ENCODE data around the gene TEAD1. TPM values are rescaled to one million over a fixed set of nuclear protein-coding genes. Genes with fewer than 3 reads are reported as not detected.

TEAD1 gene
- total and polyA plus RNA-seq, 2 donors (not counting 3 experiments of a cell fraction or from before 2014, with no cell fraction given) = 15.3 to 49.0 TPM

DNA sequence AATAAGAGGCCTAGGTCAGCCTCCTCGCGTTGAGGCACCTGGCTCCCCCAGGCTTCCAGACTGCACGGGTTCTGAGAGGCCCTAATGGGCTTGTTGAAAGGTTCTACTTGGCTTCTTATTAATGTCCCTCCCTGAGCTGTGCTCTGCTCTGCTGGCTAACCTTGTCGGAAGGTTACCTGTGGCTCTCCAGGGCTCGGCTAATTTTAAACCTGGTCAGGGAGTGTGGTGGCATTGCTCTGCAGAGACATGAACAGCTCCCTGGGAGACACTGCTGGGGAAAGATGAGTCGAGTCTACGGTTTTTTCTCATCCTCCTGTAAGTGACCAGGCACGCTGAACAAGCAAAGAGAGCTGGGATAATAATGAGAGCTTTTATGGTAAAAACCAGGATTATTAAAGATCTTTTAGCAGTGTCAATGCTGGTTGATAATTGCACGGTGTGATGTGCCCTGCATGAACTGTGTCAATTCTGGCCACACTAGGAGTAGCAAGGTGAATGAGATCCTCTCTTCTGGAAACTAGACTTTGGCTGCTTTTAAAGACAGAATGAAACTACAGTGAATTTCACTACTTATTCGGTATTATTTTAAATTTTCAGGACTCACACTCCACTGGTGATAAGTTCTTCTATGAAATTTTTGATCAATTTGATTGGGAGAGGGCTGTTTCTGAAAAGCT, 70.7 kb downstream of the TEAD1 start:
- DNase-seq (ENCODE audit: low read depth, low spot score) = no peak

More for the DNA sequence above, 70.7 kb downstream of the TEAD1 start:
- Histone ChIP-seq H3K27me3 (ENCODE audit: control insufficient read depth in 2 of 2, insufficient read depth in 2 of 2, low read length in 2 of 2) (no peaks in the 10 kb centered on the region), H3K9ac (replicated peaks; ENCODE audit: extremely low read depth, insufficient read depth, low read length) (no peak overlapping the region), H3K4me1 (ENCODE audit: control insufficient read depth, extremely low read depth, insufficient read depth, low read length) (no peaks in the 10 kb centered on the region), H3K9me1 (replicated peaks; ENCODE audit: control insufficient read depth, extremely low read depth, insufficient read depth, low read length) (no peaks in the 10 kb centered on the region), H3K27ac (ENCODE audit: insufficient read depth, low read depth, low read length) (no peak overlapping the region), H3K36me3 (ENCODE audit: control insufficient read depth in 2 of 2, extremely low read depth in 1 of 2, insufficient read depth in 2 of 2, low read length in 2 of 2) (no peaks in the 10 kb centered on the region), H3K4me3 (replicated peaks in 1 of 3; ENCODE audit: insufficient read depth in 1 of 3, low read depth in 1 of 3, low read length in 3 of 3) (no peak overlapping the region), H3K9me3 (replicated peaks; ENCODE audit: control insufficient read depth, insufficient read depth, low read length) (no peaks in the 10 kb centered on the region), H3K79me2 (ENCODE audit: control insufficient read depth, insufficient read depth, low read length) (peaks cover 18% of the 10 kb centered on the region), H4K20me1 (replicated peaks; ENCODE audit: control insufficient read depth, extremely low read depth, insufficient read depth, low read length) (no peaks in the 10 kb centered on the region), H3K4me2 (ENCODE audit: insufficient read depth, low read length) (no peak overlapping the region), H2AFZ (ENCODE audit: low read depth, low read length) (no peak overlapping the region)
- ChIA-PET CTCF (interaction anchor here (0.7 to 3.7 kb wide), 5 partner anchors 8 to 25 kb away, joined by 3 to 15 read pairs (median 3); no protein-coding TSS in a partner anchor), POLR2A (no interaction called here)
- intact Hi-C loops (cut with micrococcal nuclease) = no loop called here
- no peak for TF ChIP-seq FOS (IDR thresholded peaks at IDR 0.05; ENCODE audit: borderline replicate concordance, insufficient read depth, low read length)
- no peak for TF ChIP-seq JUN (IDR thresholded peaks at IDR 0.05; ENCODE audit: borderline replicate concordance, insufficient read depth, insufficient read length, low read depth)
- TF ChIP-seq, protein P1, sequence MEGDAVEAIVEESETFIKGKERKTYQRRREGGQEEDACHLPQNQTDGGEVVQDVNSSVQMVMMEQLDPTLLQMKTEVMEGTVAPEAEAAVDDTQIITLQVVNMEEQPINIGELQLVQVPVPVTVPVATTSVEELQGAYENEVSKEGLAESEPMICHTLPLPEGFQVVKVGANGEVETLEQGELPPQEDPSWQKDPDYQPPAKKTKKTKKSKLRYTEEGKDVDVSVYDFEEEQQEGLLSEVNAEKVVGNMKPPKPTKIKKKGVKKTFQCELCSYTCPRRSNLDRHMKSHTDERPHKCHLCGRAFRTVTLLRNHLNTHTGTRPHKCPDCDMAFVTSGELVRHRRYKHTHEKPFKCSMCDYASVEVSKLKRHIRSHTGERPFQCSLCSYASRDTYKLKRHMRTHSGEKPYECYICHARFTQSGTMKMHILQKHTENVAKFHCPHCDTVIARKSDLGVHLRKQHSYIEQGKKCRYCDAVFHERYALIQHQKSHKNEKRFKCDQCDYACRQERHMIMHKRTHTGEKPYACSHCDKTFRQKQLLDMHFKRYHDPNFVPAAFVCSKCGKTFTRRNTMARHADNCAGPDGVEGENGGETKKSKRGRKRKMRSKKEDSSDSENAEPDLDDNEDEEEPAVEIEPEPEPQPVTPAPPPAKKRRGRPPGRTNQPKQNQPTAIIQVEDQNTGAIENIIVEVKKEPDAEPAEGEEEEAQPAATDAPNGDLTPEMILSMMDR (IDR thresholded peaks at IDR 0.05; ENCODE audit: extremely low read depth in 1 of 2, insufficient read depth in 1 of 2, low read depth in 1 of 2, low read length in 2 of 2) = no peak
- TF ChIP-seq, protein P2, sequence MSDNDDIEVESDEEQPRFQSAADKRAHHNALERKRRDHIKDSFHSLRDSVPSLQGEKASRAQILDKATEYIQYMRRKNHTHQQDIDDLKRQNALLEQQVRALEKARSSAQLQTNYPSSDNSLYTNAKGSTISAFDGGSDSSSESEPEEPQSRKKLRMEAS (IDR thresholded peaks at IDR 0.05; ENCODE audit: insufficient read depth, insufficient read length) = no peak
- no peak for TF ChIP-seq POLR2AphosphoS5 (IDR thresholded peaks at IDR 0.05; ENCODE audit: insufficient read depth, low read depth, low read length)
- no peak for TF ChIP-seq EZH2 (IDR thresholded peaks at IDR 0.05; ENCODE audit: borderline replicate concordance, low read depth, low read length, severe bottlenecking)
- no peak for TF ChIP-seq POLR2A (IDR thresholded peaks at IDR 0.05; ENCODE audit: low read depth, low read length)
- BruUV-seq (replicated peaks) = no TSS peak
- FAIRE-seq = no peak
- dilution Hi-C loops (cut with MboI; ENCODE audit: extremely low pct_ligation_motif_present, low sequenced_read_pairs) = no loop called here
